Measurements from ENCODE around the gene ADGRG4. TPM values are rescaled to one million over a fixed set of nuclear protein-coding genes. Genes with fewer than 3 reads are reported as not detected.

The ADGRG4 gene
- total RNA-seq, 6 donors from 2014 or later = under 0.01 to 0.17 (median 0.10) TPM; not detected in 1

Other genes with a start within 250 kb of the ADGRG4 start
- 100 to 1,000 TPM; 114 to 426 (median 255) TPM for gene FHL1, start 153.4 kb upstream of the ADGRG4 start, total RNA-seq
- gene MAP7D3, start 49.6 kb upstream of the ADGRG4 start, total RNA-seq = 10 to 100 TPM in 3 of 6 donors, 1 to 10 TPM in 3; 4.8 to 19.9 (median 9.3) TPM
- not detected for gene BRS3, start 187.0 kb downstream of the ADGRG4 start, total RNA-seq
- gene HTATSF1, start 196.6 kb downstream of the ADGRG4 start, total RNA-seq = 10 to 100 TPM; 22.8 to 56.4 (median 27.0) TPM
- 1 to 10 TPM in 4 of 6 donors, not detected in 2; 1.1 to 8.5 (median 1.9) TPM for gene VGLL1, start 231.3 kb downstream of the ADGRG4 start, total RNA-seq

Data from upper lobe of left lung (tissue), 6 donors.